ENCODE data around the gene GRHL1.

GRHL1 gene

GRCh38 chr2:10031886-10032745 is 80.6 kb downstream of the GRHL1 start:
- TF ChIP-seq, protein P1, sequence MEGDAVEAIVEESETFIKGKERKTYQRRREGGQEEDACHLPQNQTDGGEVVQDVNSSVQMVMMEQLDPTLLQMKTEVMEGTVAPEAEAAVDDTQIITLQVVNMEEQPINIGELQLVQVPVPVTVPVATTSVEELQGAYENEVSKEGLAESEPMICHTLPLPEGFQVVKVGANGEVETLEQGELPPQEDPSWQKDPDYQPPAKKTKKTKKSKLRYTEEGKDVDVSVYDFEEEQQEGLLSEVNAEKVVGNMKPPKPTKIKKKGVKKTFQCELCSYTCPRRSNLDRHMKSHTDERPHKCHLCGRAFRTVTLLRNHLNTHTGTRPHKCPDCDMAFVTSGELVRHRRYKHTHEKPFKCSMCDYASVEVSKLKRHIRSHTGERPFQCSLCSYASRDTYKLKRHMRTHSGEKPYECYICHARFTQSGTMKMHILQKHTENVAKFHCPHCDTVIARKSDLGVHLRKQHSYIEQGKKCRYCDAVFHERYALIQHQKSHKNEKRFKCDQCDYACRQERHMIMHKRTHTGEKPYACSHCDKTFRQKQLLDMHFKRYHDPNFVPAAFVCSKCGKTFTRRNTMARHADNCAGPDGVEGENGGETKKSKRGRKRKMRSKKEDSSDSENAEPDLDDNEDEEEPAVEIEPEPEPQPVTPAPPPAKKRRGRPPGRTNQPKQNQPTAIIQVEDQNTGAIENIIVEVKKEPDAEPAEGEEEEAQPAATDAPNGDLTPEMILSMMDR (IDR thresholded peaks at IDR 0.05; ENCODE audit: insufficient read depth, low read depth, low read length, missing control alignments) = no peak
- no peak overlapping the region for H3K4me3 ChIP-seq (ENCODE audit: low read length)
- no peak for DNase-seq (ENCODE audit: low read depth)

- TF ChIP-seq, protein P1 (IDR thresholded peaks at IDR 0.05; ENCODE audit: insufficient read depth, low read depth, low read length, missing control alignments) = no peak
- no peak overlapping the region for H3K4me3 ChIP-seq (ENCODE audit: low read length)
- DNase-seq (ENCODE audit: low read depth) = no peak
Measured at GRCh38 chr2:10032746-10033105, 81.2 kb downstream of the GRHL1 start.

DNA sequence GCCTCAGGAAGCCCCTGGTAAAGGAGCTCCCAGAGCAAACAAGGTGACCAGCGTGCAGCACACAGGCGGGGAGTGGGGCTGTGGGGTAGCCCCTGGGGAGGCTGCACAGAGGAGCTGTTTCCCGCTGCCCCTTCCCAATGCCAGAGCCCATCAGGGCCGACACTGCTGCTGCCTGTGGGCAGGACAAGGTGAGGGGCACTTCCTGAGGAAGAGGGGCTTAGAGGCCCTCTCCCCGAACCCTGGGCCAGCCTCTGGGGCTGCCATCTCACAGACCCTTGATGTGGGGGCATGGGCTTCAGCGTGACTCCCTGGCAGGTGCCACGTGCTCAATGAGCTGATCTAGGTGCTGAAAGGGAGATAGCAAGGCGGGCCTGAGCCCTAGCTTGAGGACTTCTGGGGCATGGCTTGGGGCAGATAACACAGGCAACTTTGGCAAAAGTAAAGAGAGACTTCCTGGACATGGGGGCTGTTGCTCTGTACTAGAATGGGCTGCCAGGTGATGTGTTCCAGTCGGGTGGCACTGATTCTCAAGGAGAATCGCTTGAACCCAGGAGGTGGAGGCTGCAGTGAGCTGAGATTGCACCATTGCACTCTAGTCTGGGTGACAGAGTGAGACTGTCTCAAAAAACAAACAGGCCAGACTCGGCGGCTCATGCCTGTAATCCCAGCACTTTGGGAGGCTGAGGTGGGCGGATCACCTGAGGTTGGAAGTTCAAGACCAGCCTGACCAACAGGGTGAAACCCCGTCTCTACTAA is 81.9 kb downstream of the GRHL1 start:
- no peak overlapping the region for H3K4me3 ChIP-seq (ENCODE audit: low read length)
- no peak for DNase-seq (ENCODE audit: low read depth)
- TF ChIP-seq, protein P1 (IDR thresholded peaks at IDR 0.05; ENCODE audit: insufficient read depth, low read depth, low read length, missing control alignments) = no peak

DNA sequence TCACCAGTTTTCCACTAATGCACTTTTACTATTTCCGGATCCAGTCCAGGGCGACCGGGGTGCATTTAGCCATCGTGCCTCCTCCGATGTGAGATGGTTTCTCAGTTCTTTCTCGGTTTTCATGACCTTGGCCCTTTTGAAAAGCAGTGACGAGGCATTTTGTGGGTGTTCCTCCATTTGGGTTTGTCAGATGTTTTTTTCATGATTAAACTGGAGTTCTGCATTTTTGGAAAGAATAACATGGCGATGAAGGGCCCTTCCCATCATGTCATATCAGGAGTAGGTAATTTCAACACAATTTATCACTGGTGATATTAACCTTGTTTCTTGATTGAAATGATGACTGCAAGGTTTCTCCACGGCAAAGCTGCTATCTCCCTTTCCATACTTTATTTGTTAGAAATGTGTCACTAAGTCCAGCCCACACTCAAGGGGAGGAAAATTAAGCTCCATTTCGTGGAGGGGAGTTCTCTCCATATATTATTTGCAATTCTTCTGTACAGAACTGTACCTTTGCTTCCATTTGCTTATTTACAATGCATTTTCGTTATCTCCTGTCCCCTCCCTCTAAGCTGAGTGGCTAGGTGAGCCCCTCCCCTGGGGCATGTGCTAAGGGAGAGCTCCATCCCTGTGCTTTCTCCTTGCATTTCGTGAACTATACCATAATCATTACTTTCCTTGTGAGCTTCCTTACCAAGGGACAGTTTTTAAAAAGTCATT is 83.0 kb downstream of the GRHL1 start:
- H3K4me3 ChIP-seq (ENCODE audit: low read length) = no peak overlapping the region
- no peak for DNase-seq (ENCODE audit: low read depth)
- TF ChIP-seq, protein P1 (IDR thresholded peaks at IDR 0.05; ENCODE audit: insufficient read depth, low read depth, low read length, missing control alignments) = no peak

GRCh38 chr2:10035053-10035422 is 83.5 kb downstream of the GRHL1 start:
- DNase-seq (ENCODE audit: low read depth) = no peak

DNA sequence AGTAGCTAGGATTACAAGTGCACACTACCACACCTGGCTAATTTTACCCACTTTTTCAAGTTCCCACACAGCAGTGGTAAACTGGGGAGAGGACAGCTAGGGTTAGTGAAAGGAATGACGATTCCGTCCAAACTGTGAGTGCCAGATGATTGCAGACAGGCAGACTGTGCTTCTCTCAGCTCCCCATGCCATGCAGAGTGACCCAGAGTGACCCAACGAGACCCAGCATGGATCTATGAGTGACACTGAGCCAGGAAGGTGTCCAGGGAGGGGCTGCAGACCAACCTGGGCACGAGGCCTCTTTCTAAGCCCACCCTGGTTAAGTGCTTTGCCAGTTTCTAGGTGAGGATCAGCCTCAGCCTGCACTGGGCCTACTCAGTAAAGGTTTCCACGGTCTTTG is 84.1 kb downstream of the GRHL1 start:
- no peak overlapping the region for H3K4me3 ChIP-seq (ENCODE audit: low read length)
- DNase-seq (ENCODE audit: low read depth) = no peak
- TF ChIP-seq, protein P1 (IDR thresholded peaks at IDR 0.05; ENCODE audit: insufficient read depth, low read depth, low read length, missing control alignments) = no peak

More at GRCh38 chr2:10035053-10035422, 83.5 kb downstream of the GRHL1 start:
- H3K4me3 ChIP-seq (ENCODE audit: low read length) = no peak overlapping the region
- TF ChIP-seq, protein P1 (IDR thresholded peaks at IDR 0.05; ENCODE audit: insufficient read depth, low read depth, low read length, missing control alignments) = no peak
